GM21723 (cell line): ENCODE results near the gene HIRIP3.
"Not testable (repeated sequence)": the region's sequence is repeated elsewhere in the genome, so short reads cannot be mapped to it uniquely, and the experiment has no call there.

ENCODE experiments used
- ATAC-seq: cut with Tn5 transposase; IDR thresholded peaks from one replicate; pipeline ENCODE4 v1.9.1; 2021; ENCODE audit warnings: mild to moderate bottlenecking, moderate library complexity; ENCODE audit not compliant: unreplicated experiment

Gene HIRIP3

GRCh38 chr16:29995324-29995910 lies at the start of gene HIRIP3:
HIRIP3 (minus strand) TSS chr16:29995617; CDS start chr16:29995605, 12 bp downstream.
- ATAC-seq: peak; percentile 53

GRCh38 chr16:30041841-30042240 lies 46.4 kb upstream of the HIRIP3 start:
- ATAC-seq: no peak

- ATAC-seq: not testable (repeated sequence)
Measured at GRCh38 chr16:30040690-30041089, 45.3 kb upstream of the HIRIP3 start.

GRCh38 chr16:30040221-30040620 lies 44.8 kb upstream of the HIRIP3 start:
- no peak for ATAC-seq

- no peak for ATAC-seq
Measured at GRCh38 chr16:30033270-30033669, 37.9 kb upstream of the HIRIP3 start.

- ATAC-seq: no peak
Measured at GRCh38 chr16:30032083-30032819, 36.8 kb upstream of the HIRIP3 start.

GRCh38 chr16:30031477-30031918 lies 36.1 kb upstream of the HIRIP3 start:
- no peak for ATAC-seq

- ATAC-seq: no peak
Measured at GRCh38 chr16:30030841-30031413, 35.5 kb upstream of the HIRIP3 start, which contains the start of gene TLCD3B. TLCD3B (minus strand) TSS chr16:30031271; CDS start chr16:30030527, 744 bp downstream.

- no peak for ATAC-seq
Measured at GRCh38 chr16:30030011-30030685, 34.7 kb upstream of the HIRIP3 start.

GRCh38 chr16:30028438-30029076 lies 33.1 kb upstream of the HIRIP3 start:
- ATAC-seq: no peak

- no peak for ATAC-seq
Measured at GRCh38 chr16:30027588-30028437, 32.4 kb upstream of the HIRIP3 start.

- no peak for ATAC-seq
Measured at GRCh38 chr16:30026449-30026848, 31.0 kb upstream of the HIRIP3 start.

GRCh38 chr16:30025574-30025973 lies 30.2 kb upstream of the HIRIP3 start:
- ATAC-seq: no peak

- ATAC-seq: no peak
Measured at GRCh38 chr16:30025156-30025555, 29.7 kb upstream of the HIRIP3 start.

- ATAC-seq: no peak
Measured at GRCh38 chr16:30024451-30024850, 29.0 kb upstream of the HIRIP3 start.

GRCh38 chr16:30023586-30023985 lies 28.2 kb upstream of the HIRIP3 start:
- ATAC-seq: no peak

- ATAC-seq: no peak
Measured at GRCh38 chr16:30022887-30023286, 27.5 kb upstream of the HIRIP3 start, which contains the start of gene C16orf92. C16orf92 (plus strand) TSS chr16:30023198; CDS start chr16:30023341, 143 bp downstream.

GRCh38 chr16:30018731-30019158 lies 23.3 kb upstream of the HIRIP3 start:
- ATAC-seq: no peak

GRCh38 chr16:30017937-30018336 lies 22.5 kb upstream of the HIRIP3 start:
- not testable (repeated sequence) for ATAC-seq

GRCh38 chr16:30017277-30017656 lies 21.9 kb upstream of the HIRIP3 start:
- no peak for ATAC-seq
